Bone marrow (tissue), 2 donors: Measurements from ENCODE around the gene FAIM2.

Experiments
- DNase-seq, 2 donors: peaks; one replicate each; lab custom pipeline; 2025; lab: John Stamatoyannopoulos, UW

FAIM2 gene

DNA sequence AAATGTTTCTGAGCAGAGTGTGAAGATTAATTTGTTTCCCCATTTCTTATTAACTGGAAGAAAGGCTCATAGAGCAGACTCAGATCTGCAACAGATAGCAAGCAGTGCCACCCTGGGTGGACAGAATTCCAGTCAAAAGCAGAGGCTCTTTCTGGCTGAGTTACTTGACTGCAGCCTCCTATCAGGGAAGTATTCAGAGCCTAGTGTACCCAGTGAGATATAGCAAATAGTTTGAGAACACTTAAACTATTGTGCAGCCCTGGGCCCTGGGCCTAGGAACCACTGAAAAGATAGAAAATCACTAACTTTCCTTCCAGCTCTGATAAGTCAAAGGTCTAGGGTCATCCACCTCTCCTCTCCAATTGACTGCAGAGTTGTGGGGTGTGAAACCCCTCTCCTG lies 35.6 kb upstream of the FAIM2 start:
- no peak for DNase-seq

DNA sequence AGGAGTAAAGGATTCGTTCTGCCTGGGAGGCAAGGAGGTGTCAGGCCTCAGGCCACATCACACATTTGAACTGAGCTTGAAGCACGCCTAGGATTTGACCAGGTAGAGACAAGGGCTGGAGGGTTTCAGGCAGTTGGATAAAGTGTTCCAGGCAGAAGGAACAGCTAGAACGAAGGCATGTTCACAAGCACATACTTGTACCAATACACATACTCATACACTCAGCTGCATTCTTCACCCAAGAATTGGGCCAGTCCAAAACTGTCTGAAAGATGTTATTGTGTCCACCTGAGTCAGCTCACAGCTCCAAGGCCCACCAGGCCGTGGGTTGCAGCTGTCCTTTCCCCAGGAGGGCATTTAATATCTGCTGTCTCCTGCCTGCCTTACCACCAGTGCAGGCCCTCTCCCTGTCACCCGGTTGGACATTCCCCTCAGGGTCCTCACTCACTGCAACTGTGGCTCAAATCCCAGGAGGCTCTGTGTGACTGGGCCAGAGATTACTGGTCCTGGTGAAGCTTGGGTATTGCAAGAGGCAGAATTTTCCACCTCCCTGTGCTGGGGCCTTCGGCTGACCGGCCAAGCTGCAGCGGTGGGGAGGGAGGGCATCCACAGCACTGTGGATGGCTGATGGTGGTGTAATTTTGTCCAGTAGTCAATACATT lies 34.1 kb upstream of the FAIM2 start:
- no peak for DNase-seq

DNA sequence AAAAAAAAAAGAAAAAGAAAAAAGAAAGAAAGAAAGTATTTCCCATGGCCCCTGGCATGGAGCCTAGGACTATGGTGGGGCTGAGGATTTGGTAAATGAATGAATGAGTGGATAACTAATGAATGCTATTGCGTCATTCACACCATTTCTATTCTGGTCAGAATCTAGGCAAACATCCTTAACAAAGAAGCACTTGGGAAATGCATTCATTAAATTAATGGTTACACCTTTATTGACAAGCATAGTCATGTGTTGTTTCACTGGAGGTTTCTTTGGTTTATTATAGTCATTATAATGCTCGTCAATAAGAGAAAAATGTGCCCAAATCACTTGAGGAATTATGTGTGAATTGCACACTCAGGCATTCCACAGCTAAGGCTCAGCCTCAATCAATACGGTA lies 33.2 kb upstream of the FAIM2 start:
- DNase-seq, result no peak

DNA sequence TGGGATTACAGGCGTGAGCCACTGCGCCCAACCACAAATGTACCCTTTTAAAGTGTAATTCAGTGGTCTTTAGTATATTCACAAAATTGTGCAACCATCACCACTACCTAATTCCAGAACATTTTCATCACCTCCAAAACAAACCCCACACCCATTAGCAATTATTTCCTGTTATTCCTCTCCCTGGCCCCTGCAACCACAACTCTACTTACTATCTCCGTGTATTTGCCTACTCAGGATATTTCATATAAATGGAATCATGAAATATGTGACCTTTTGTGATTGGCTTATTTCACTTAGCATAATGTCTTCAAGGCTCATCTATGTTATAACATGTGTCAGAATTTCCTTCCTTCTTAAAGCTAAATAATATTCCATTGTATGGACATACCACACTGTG lies 30.8 kb upstream of the FAIM2 start:
- DNase-seq, result no peak

DNA sequence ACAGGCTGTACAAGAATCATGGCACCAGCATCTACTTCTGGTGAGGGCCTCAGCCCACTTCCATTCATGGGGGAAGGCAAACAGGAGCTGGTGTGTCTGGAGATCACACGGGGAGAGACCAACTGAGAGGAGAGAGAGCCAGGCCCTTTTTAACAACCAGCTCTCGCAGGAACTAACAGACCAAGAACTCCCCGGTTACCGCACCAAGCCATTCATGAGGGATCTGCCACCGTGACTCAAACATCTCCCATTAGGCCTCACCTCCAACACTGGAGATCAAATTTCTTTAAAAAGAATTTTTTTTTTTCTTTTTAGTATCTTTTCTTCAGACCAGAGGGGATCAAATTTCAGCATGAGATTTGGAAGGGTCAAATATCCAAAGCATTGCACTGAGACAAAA lies 30.1 kb upstream of the FAIM2 start:
- DNase-seq, result no peak

GRCh38 chr12:49932533-49933130 lies 28.9 kb upstream of the FAIM2 start:
- DNase-seq, result no peak

DNA sequence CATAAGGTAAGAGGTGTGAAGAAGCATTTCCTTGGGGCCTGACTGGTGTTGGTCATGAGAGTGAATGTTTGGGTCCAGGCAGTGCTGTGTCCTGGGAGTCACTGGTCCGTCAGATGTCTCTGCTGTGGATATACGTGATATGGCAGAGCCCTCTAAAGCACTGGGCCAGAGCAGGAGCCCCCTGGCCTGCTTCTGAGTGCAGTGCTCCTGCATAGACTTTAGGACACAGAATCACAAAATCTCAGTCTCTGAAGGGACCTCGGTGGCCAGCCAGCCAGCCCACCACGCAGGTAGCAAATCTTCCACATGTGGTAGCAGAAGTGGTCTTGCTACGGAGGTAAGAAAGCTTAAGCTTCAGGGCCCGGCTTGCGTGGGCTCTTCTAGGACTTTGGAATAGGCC lies 28.3 kb upstream of the FAIM2 start:
- DNase-seq, result no peak

DNA sequence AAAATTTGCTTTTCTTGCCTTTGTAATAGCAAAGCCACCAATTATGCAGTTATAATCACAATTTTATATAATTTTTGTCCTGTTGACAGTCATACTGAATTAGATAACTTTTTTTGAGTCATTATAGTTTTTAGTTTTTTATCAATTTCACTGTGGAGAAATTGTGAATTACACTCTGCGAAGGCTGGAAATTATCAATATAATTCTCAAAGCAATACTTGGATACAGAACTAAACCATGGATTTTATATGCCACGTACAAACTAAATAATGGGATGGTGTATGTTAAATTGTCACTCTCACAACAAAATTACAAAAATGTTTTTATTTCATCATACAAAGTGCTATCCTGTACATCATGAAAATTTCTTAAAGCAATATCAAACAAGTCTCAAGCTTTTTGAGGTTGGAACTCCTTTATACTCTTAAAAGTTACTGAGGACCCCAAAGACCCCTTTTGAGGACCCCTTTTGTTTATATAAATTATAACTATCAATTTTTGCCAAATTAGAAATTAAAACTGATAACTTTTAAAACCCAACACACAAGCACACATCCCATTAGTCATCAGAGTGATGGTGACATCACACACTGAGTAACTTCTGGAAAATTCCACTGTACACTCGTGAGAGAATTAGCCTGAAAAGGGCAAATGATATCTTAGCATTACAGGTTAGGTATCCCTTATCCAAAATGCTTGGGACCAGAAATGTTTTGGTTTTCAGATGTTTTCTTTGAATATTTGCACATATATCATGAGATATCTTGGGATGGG lies 27.0 kb upstream of the FAIM2 start:
- no peak for DNase-seq

DNA sequence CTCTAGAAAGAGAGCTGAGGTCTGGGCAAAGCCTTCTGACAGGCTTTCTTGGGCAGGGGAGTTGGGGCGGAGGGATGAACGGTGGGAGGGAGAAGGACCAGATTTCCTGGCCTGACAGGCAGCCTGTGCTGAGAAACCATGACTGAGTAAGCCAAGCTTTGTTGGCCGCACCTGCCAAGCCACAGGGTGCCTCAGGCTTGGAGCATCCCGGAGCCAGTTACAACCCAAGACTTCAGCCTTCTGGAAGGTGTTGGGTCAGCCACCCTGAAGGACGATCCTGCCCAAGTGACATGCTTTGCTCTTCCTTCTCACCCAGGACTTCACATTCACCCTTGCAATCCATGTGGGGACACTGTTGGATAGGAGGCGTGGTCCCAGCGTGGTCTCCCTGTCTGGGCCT lies 25.9 kb upstream of the FAIM2 start:
- no peak for DNase-seq

DNA sequence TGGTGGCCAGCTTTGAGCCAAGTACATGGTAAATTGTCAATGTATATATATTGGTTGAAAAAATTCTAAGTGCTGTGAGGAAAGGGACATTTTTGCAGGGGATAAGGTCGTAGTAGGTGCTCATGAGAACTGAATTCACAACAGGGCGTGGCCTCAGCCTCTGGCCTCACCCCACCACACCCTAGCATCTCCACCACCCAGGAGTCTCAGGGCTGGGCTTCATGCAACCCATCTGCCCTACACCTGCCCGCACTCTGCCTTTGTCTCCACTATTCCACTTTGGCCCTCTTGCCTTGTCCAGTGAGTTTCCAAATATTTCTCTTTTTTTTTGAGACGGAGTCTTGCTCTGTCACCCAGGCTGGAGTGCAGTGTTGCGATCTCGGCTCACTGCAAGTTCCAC lies 24.8 kb upstream of the FAIM2 start:
- DNase-seq, result no peak

DNA sequence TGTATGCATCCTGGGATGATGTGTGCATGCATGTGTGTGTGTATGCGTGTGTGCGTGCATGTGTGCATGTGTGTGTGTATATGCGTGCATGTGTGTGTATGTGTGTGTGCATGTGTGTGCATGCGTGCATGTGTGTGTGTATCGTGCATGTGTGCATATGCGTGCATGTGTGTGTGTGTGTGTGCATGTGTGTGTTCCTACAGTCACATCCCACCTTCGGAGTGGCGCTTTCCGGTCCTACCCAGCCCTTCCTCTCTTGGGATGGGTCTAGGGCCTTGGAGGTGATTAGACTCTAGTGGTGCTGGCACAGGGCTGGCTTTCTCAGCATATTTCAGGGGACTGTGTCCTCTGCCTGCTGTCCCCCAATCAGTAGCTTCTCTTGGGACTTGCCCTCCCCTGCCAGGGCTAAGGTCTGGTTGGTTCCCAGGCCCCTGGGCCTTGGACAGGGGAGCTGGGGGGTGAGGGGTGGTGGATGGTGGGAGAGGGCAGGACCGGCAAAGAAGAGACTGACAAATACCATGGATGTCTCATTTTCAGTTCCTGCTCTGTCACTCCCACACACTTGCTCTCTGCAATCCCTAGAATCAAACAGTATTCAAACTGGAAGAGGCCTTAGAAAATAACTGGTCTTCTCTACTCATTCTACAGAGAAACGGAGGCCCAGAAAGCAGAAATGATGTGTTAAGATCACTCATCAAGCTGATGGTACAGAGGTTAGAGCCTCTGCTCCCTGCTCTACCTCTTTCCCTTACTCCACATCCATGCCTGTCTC lies 21.9 kb upstream of the FAIM2 start:
- DNase-seq, result no peak

- no peak for DNase-seq
Measured at GRCh38 chr12:49924628-49925246, 21.0 kb upstream of the FAIM2 start.

GRCh38 chr12:49923880-49924556 lies 20.3 kb upstream of the FAIM2 start:
- no peak for DNase-seq

- DNase-seq, result no peak
Measured at GRCh38 chr12:49923035-49923644, 19.4 kb upstream of the FAIM2 start.

GRCh38 chr12:49922349-49923034 lies 18.8 kb upstream of the FAIM2 start:
- no peak for DNase-seq

GRCh38 chr12:49921936-49922335 lies 18.2 kb upstream of the FAIM2 start:
- no peak for DNase-seq

GRCh38 chr12:49921299-49921698 lies 17.6 kb upstream of the FAIM2 start:
- no peak for DNase-seq

DNA sequence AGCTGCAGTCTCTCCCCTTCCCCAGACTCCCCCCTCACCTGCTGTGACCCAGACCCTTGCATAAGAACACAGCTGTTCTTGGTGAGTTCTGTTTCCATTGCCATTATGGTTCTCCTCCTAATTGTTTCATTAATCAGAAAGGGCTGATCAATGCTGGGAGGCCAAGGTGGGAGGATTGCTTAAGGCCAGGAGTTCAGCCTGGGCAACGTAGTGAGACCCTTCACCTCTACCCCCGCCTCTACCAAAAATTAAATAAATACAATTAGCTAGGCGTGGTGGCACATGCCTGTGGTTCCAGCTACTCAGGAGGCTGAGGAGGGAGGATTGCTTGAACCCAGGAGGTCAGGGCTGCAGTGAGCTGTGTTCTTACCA lies 17.2 kb upstream of the FAIM2 start:
- no peak for DNase-seq

- no peak for DNase-seq
Measured at GRCh38 chr12:49920241-49920914, 16.7 kb upstream of the FAIM2 start.

GRCh38 chr12:49917788-49918173 lies 14.1 kb upstream of the FAIM2 start:
- no peak for DNase-seq
